Keratinocyte (primary cell): ENCODE data around the gene MAD1L1. TPM values are rescaled to one million over a fixed set of nuclear protein-coding genes. Genes with fewer than 3 reads are reported as not detected.

Source experiments
- DNase-seq: peaks from one replicate; pipeline ENCODE4 v3.0.0-alpha.2; 2011; ENCODE audit warnings: low read depth, missing footprints, low spot score
- FAIRE-seq: peaks from 2 replicates; lab custom pipeline; 2011; peaks lifted over from hg19 to GRCh38; lab: Jason Lieb, UNC
- H2AFZ ChIP-seq: 2 replicates; pipeline ENCODE4 v1.6.0; 2012; ENCODE audit warnings: low read length, control low read depth, inconsistent platforms; ENCODE audit not compliant: control insufficient read depth
- H3K27ac ChIP-seq: 2 replicates; pipeline ENCODE4 v1.5.1; 2011; ENCODE audit warnings: low read length; ENCODE audit not compliant: control insufficient read depth, insufficient read depth
- H3K27me3 ChIP-seq: 3 replicates; pipeline ENCODE4 v1.6.0; 2011; ENCODE audit warnings: low read length; ENCODE audit not compliant: control insufficient read depth, insufficient read depth; ENCODE audit errors: extremely low read depth
- H3K36me3 ChIP-seq, 2 experiments: 2 replicates in 1 of 2; 3 replicates in 1 of 2; pipeline ENCODE4 v1.5.1; 2011; ENCODE audit warnings: low read length in 2 of 2, mild to moderate bottlenecking in 1 of 2; ENCODE audit not compliant: control insufficient read depth in 2 of 2, insufficient read depth in 2 of 2; ENCODE audit errors: extremely low read depth in 1 of 2
- H3K4me1 ChIP-seq: 3 replicates; pipeline ENCODE4 v1.5.1; 2011; ENCODE audit warnings: low read length; ENCODE audit not compliant: control insufficient read depth, insufficient read depth; ENCODE audit errors: extremely low read depth
- H3K4me2 ChIP-seq: 3 replicates; pipeline ENCODE4 v1.6.0; 2011; ENCODE audit warnings: low read depth, low read length; ENCODE audit not compliant: control insufficient read depth, insufficient read depth; ENCODE audit errors: extremely low read depth
- H3K4me3 ChIP-seq, 3 experiments: fragments of 200-600 bp in 1 of 3; sonication (generic) in 1 of 3; 2 replicates in 2 of 3; 3 replicates in 1 of 3; pipeline ENCODE4 v1.5.1; 2011 to 2016; ENCODE audit warnings: low read length in 3 of 3, mild to moderate bottlenecking in 3 of 3, control low read depth in 2 of 3, inconsistent platforms in 1 of 3, low read depth in 1 of 3, mixed read lengths in 1 of 3, mixed run types in 1 of 3, moderate library complexity in 1 of 3; ENCODE audit not compliant: control insufficient read depth in 2 of 3, insufficient read depth in 2 of 3; ENCODE audit errors: extremely low read depth in 1 of 3
- H3K79me2 ChIP-seq: 2 replicates; pipeline ENCODE4 v1.6.0; 2012; ENCODE audit warnings: low read length; ENCODE audit not compliant: control insufficient read depth, insufficient read depth
- H3K9ac ChIP-seq: 3 replicates; pipeline ENCODE4 v1.6.0; 2011; ENCODE audit warnings: low read length; ENCODE audit not compliant: control insufficient read depth, insufficient read depth; ENCODE audit errors: extremely low read depth
- H3K9me1 ChIP-seq: 3 replicates; pipeline ENCODE4 v1.6.0; 2011; ENCODE audit warnings: low read length; ENCODE audit not compliant: control insufficient read depth, insufficient read depth; ENCODE audit errors: extremely low read depth
- H3K9me3 ChIP-seq: 2 replicates; pipeline ENCODE4 v1.5.1; 2012; ENCODE audit warnings: low read depth, low read length; ENCODE audit not compliant: control insufficient read depth
- H4K20me1 ChIP-seq: 3 replicates; pipeline ENCODE4 v1.6.0; 2011; ENCODE audit warnings: low read length; ENCODE audit not compliant: control insufficient read depth, insufficient read depth; ENCODE audit errors: extremely low read depth
- CTCF ChIP-seq, 3 experiments: IDR thresholded peaks in 1 of 3; conservative IDR thresholded peaks in 1 of 3; optimal IDR thresholded peaks in 1 of 3; 2 replicates in 2 of 3; 3 replicates in 1 of 3; pipeline versions ENCODE3 to v1.5.1; 2011; ENCODE audit warnings: low read length in 3 of 3, mild to moderate bottlenecking in 3 of 3, moderate library complexity in 2 of 3, control low read depth in 1 of 3, inconsistent platforms in 1 of 3; ENCODE audit not compliant: insufficient read depth in 2 of 3; ENCODE audit errors: extremely low read depth in 1 of 3
- EZH2 ChIP-seq: IDR thresholded peaks from one replicate; pipeline ENCODE4 v1.6.1; 2012; ENCODE audit warnings: inconsistent platforms, mild to moderate bottlenecking, low read length, moderate library complexity
- dilution Hi-C: fragments of 300-500 bp; cut with MboI; formaldehyde crosslinking; loops from one replicate; pipeline ENCODE4 v1.7.0; 2020; ENCODE audit warnings: low sequenced_read_pairs; ENCODE audit not compliant: extremely low pct_ligation_motif_present
- polyA plus RNA-seq, 5 experiments: library from polyadenylated mRNA; depleted of rRNA in 3 of 5; stranded (reverse) in 3 of 5; stranded (forward) in 1 of 5; unstranded in 1 of 5; fragments of >200 nt; gene quantifications; 1 replicate in 1 of 5; 2 replicates in 3 of 5; 3 replicates in 1 of 5; pipeline versions ENCODE4 v1.2.1 to v1.2.3, GENCODE V29; 2011 to 2012; ENCODE audit warnings: missing spikeins in 2 of 5, low read depth in 1 of 5, low replicate concordance in 1 of 5

MAD1L1 gene
- polyA plus RNA-seq, 1 donor (not counting 4 experiments of a cell fraction or from before 2014, with no cell fraction given) = 18.0 TPM

GRCh38 chr7:2185715-2186114 lies 47.0 kb downstream of the MAD1L1 start:
- H3K9me1 ChIP-seq = no peaks in the 10 kb centered on the region
- no peak overlapping the region for H2AFZ ChIP-seq
- no peaks in the 10 kb centered on the region for H3K36me3 ChIP-seq
- H3K9me3 ChIP-seq = no peaks in the 10 kb centered on the region
- no peak overlapping the region for H3K9ac ChIP-seq
- H3K79me2 ChIP-seq = peaks cover 5% of the 10 kb centered on the region
- no peaks in the 10 kb centered on the region for H4K20me1 ChIP-seq
- no peak overlapping the region for H3K4me3 ChIP-seq
- dilution Hi-C loops = no loop called here
- H3K27ac ChIP-seq = no peak overlapping the region
- FAIRE-seq = no peak
- TF ChIP-seq CTCF (optimal IDR thresholded peaks at IDR 0.05 in 1 of 3, IDR thresholded peaks at IDR 0.05 in 1 of 3, conservative IDR thresholded peaks at IDR 0.05 in 1 of 3; ENCODE audit: extremely low read depth in 1 of 3, insufficient read depth in 2 of 3, low read length in 3 of 3) = no peak
- no peak for TF ChIP-seq EZH2
- no peaks in the 10 kb centered on the region for H3K27me3 ChIP-seq
- no peak for DNase-seq
- no peaks in the 10 kb centered on the region for H3K4me1 ChIP-seq
- H3K4me2 ChIP-seq = no peak overlapping the region

DNA sequence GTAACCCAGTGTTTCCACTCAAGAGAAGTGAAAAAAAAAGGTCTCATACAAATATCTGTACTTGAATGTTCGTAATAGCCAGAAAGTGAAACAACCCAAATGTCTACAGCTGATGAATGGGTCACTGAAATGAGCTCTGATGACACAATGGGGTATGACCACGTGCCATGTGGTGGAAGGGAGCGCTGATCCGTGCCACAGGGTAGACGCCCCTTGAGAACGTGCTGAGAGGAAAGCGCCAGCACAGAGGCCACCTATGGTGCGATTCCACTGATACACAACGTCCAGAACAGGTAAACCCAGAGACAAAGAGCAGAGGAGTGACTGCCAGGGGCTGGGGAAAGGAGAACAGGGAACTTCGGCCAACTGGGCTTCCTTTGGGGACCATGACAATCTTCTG lies 50.3 kb downstream of the MAD1L1 start:
- Histone ChIP-seq H3K27ac (no peak overlapping the region), H3K27me3 (no peaks in the 10 kb centered on the region), H4K20me1 (no peaks in the 10 kb centered on the region), H3K9me1 (no peaks in the 10 kb centered on the region), H3K4me1 (no peaks in the 10 kb centered on the region), H3K9me3 (no peaks in the 10 kb centered on the region), H2AFZ (no peak overlapping the region), H3K4me2 (no peak overlapping the region), H3K9ac (no peak overlapping the region), H3K36me3 (peaks cover 0 to 2% of the 10 kb centered on the region in 2 experiments), H3K79me2 (peaks cover 2% of the 10 kb centered on the region), H3K4me3 (no peak overlapping the region)
- dilution Hi-C loops = no loop called here
- DNase-seq (no peak), FAIRE-seq (no peak)
- TF ChIP-seq EZH2 (no peak), CTCF (optimal IDR thresholded peaks at IDR 0.05 in 1 of 3, IDR thresholded peaks at IDR 0.05 in 1 of 3, conservative IDR thresholded peaks at IDR 0.05 in 1 of 3; ENCODE audit: extremely low read depth in 1 of 3, insufficient read depth in 2 of 3, low read length in 3 of 3) (no peak)
